Measurements from ENCODE around the gene TEAD1.

TEAD1 gene

DNA sequence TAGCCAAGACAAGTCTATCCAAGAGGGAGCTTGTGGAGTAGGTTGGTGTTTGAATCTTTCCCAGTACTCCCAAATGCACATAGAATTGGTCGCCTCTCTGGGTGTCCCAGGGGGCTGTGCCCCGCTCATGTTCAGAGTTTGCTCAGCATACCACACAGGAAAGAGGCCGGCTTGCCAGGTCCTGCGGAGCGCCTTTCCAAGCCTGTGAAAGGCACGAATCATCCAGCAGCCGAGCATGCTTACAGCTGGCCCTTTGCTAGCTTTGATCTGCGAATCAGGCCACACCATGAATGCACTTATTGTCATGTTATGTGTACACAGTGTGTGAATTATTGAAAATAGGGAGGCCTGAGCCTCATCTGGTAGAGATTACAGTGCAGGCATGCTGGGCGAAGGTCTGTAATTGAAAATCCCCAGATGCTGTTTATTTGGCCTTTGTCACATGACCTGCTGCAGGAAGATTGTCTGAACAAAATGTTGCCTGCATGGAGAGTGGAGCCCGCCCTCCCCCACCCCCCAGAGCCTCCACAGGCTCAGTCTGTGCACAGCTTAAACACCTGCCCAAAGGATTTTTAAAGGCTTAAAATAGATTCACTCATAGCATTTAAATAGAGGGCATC, 171.6 kb downstream of the TEAD1 start:
- no peak for DNase-seq

DNA sequence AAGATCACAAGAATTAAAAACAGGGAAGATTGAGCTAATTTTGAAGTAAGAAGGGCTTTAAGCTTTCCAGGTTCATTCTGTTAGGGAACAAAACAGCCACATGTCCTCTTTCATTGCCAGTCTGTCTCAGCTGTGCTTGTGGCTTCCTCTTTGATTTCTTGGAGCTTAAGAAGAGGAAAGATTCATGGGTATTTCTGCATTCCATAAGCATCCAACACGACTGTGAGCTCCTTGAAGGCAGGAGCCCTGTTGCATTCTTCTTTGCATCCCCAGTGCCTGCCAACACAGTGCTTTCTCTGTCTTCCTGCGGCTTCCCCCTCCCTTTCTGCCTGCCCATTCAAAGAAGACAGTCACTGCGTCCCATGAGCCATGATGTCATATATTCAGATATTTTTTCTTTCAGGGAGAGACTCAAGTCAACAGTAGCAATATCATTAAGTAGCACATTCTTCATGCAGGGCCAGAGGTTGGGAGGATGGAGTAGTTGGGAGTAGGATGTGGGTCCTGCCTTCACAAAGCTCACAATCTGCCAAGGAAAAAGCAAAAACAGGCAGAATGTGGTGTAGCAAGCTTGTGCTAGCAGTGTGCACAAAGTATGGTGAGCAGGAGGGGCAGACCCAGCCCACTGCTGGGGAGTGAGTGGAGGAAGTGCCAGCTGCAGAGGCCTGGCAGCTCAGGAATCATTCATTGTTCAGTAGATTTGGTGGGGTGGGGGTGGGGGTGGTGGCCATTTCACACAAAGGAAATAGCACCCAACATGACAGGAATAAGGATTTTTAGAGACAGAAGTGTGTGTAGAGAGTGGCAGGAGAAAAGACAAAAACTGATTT, 172.8 kb downstream of the TEAD1 start:
- no peak for DNase-seq

DNA sequence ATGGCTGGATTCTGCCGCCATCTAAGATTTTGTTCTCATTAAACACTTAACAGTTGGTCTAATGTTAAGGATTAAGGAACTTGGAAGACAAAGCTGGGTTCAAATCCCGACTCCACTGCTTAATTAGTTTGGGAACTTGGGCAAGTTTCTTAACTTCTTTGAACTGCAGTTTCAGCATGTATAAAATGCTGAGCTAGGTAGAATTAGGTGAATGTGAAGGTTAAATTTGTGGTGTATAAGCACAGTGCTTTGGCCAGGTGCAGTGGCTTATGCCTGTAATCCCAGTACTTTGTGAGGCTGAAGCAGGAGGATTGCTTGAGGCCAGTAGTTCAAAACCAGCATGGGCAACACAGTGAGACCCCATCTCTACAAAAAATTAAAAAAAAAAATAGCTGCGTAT, 174.2 kb downstream of the TEAD1 start:
- no peak for DNase-seq

DNA sequence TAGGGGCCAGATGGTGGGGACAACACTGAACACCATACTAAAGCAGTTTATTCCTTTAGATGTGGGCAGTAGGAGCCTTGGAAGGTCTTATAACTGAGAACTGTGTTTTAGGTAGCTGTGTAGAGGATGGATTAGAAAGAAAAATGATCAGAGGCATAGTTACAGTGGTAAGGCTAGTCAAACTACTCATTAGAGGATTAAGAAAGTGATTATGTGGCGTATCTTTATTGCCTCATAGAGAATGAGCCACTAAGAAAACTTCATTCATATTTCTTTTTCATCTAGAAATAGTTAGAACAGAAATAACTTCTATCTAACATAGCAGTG, 179.1 kb downstream of the TEAD1 start:
- DNase-seq = no peak

- no peak for DNase-seq
Observed at GRCh38 chr11:12853652-12854296, 179.6 kb downstream of the TEAD1 start.

GRCh38 chr11:12854297-12854661, 180.1 kb downstream of the TEAD1 start:
- no peak for DNase-seq

DNA sequence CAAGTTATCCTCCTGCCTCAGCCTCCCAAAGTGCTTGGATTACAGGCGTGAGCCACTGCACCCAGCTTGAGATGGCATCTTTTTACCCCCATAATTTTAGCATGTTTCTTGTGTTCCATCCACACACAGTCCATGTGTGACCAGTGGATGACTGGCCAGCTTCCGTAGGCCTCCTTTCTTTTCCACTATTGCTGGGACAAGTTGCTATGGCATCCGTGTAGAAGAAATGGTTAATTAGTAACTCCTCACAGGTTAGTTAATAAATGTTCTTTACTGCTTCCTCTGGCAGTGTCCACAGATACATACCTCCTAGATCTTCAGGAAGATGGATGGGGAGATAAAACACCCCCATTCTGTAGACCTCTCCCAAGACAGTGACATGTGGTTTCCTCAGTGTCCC, 180.6 kb downstream of the TEAD1 start:
- no peak for DNase-seq

DNA sequence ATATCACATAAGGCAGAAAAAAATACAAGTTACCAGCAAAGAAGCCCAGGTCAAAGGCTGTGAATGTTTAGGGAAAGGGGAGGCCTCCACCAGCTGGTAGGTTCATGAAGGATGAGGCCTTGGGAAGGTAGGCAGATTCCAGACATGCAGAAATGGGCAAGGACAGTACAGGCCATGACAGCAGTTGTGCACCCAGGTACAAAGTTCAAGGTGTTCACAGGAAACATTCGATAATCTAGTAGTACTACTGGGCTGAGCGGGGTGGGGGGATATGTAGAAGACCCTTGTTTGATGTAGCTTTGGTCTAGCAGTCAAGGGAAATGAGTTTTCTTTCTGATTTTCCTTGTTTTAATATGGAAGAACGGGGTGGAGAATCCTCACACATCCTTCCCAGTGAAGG, 182.1 kb downstream of the TEAD1 start:
- DNase-seq = no peak

GRCh38 chr11:12857572-12857971, 183.4 kb downstream of the TEAD1 start:
- no peak for DNase-seq

GRCh38 chr11:12859872-12860657, 185.8 kb downstream of the TEAD1 start:
- no peak for DNase-seq

DNA sequence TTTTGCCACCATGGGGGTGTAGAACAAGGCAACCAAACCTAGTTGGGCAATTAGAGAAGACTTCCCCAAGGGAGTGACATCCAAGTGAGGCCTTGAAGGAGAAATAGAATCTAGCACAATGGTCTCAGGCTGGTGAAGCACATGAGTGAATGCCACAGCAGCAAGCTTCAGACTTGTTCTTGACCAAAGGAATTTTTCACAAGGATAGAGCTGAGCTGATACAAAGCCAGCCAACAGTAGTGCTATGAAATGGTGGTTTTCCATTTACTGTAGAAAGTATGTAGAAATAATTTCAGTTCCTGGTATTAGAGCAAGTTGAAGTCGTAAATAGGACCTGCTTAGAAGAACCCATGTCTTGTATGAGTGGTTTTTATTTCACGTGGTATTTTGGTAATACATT, 186.6 kb downstream of the TEAD1 start:
- DNase-seq = no peak

GRCh38 chr11:12862696-12863469, 188.7 kb downstream of the TEAD1 start:
- DNase-seq = no peak

DNA sequence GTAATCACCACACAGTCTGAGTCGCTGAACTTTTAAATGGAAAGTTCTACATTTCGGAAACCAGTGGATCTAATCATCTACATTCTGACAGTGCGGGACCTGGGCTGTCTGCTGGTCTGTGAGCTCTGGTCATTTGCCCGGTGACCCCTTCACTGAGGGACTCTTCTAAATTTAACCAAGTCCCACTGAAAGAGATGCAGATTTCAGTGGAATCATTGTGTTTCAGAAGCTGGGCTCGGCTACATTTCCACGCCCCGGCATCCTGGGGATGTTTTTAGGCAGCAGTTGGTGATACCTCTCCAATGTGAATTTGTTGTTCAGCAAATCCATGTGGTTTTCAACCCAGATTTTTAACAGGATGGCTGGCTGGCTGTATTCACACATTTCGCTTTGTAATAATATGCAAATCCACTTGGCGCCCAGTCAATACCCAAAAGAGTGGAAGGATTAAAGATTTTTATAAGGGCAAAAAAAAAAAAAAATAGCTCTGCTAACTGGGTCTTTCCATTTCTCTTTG, 189.4 kb downstream of the TEAD1 start:
- no peak for DNase-seq

DNA sequence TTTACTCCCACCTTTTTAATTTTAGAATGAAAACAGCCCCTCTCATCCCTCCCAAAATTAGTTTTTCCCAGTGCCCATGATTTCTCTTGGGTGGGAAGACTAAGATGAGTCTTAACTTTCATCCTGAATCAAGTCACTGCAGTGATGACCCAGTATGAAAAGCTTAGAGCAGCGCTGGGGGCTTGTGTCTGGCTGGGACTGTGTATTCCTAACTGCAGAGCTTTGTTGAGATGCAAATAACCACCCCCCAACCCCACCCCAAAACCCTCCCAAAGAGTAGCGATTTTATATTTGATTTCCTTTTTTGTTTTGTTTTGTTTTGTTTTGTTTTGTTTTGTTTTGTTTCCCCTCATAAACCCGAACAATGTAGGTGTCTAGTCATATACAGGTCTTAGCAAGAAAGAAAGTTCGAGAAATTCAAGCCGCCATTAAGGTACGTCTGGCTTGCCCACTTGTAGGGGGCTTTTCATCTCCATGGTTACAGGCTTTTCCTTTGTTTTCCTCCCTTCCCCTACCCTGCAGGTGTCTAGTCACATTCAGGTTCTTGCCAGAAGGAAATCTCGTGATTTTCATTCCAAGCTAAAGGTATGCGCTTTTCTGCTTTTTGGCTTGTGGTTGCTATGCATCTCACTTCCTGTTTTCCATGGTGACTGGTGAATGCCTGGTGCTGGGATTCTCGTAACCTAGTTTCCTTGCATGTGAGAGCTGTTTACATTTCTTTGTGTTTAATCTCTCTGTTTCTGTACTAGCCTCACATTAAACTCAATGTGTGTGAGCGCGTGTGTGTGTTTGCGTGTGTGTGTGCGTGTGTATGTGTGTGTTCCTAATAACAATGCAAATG, 190.3 kb downstream of the TEAD1 start:
- no peak for DNase-seq

DNA sequence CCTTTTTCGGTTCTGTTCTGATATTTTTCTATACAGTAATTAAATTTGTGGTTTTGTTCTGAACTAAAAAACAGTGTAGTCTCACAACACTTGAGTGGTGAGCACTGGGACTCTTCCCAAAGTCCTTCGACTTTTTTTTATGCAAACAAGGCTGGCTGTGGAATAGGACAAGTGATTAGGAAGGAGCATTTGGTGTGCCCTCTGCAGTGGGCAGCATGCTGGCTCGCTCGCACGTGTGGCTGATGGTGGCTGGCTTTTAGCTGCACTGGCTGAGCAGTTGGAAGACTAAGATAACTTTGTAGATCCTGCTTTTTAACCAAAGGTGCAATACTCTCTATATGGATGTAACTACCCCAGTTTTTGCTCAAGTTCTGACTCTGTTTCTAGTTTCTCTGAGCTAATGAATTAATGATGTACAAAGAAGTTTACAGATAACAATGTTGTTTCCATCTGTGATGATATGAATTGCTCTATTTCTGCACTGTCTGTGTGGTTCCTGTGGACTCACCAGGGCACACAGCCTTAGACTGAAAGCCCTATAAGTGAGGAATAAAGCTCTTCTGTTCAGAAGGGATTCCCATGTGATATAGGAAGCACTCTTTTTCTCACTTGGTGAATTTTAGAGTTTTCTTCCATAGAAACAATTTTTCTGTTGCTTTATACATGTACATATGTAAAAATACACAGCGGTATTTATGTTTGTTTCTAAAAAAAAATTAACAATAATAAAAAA, 191.8 kb downstream of the TEAD1 start:
- DNase-seq = no peak

DNA sequence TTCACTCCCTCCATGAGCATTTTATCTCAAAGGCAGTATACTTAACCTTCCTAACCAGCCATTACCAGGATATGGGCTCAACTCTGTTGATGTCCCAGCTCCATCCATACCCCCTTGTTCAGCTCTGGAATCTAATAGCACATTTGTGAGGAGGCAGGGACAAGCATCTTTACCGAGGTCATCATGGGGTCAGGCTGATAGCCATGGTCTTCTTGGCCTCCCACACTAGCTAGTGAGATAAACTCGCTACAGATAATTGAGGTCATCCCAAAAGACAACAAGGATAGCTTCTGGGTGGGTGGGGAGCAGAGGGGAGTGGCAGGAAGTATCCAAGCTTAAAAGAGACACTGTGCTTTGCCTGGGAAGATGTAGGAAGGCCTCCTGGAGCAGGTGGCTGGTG, 193.3 kb downstream of the TEAD1 start:
- DNase-seq = no peak

GRCh38 chr11:12868315-12869073, 194.3 kb downstream of the TEAD1 start:
- DNase-seq = no peak

DNA sequence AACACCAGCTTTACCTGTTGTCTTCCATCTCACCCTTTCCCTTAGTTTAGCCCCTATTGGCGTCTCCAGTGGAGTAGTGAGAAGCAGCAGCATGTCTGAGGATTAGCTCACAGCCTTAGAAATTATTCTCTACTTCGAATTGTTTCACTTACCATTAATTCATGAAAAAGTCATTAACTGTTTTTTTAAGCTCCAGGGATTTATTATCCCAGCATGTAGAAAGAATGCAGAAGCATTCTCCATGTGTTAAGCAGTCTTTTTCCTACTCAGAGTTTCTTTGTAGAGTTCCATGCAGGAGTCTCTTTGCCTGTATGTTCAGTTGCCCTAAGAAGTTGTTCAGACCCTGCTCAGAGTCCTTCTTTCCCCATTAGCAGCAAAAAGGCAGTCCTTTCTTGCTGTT, 197.0 kb downstream of the TEAD1 start:
- DNase-seq = no peak

DNA sequence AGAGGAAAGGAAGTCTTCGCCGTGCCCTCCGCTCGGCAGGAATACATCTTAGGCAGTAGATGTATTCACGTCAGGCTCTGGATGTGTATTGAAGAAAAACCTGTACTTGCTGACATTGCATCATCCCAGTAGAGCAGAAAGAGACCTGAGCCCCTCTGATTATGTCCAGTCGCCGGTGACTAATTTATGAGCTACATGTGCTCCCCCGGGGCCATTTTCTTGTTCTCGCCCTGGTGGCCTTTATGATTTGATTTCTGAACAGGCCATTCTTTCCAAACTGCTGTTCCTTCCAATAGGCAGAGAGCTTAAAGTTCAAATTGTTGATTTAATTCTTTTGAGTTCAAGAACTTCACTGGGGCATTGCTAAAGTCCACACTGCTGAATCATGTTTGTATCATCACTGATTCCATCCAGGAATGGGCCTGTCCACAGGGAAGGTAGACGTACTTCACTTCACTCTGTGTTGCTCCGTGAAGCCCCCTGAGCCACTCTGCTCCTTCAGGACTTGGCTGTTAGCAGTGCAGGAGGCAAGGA, 197.6 kb downstream of the TEAD1 start:
- no peak for DNase-seq

DNA sequence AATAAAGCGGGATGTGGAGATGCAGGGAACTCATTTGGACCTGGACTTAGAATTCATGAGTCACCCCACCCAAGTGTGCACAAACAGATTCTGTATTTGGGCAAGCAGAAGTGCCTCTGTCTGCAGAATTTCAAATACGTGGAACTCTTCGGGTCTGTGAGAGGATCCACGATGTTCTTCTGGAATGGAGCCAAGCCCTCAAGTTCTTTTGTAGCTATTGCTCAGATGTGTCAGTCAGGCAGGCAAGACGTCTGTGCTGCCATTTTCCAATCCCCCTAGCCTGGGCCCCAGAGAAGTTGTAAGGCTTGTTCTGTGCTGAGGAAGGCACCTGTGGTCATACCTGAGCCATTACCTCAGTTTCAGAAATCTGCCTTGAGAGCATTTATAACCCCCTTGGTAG, 202.1 kb downstream of the TEAD1 start:
- DNase-seq = no peak

Measured in activated effector memory CD4-positive, alpha-beta T cell treated with anti-CD3 and anti-CD28 coated beads, Interleukin-2, amount 50 U/mL, for 16 hours (primary cell).